ENCODE measurements around the gene ZNRF1. TPM values are rescaled to one million over a fixed set of nuclear protein-coding genes. Genes with fewer than 3 reads are reported as not detected.

The ZNRF1 gene
- total RNA-seq, 1 donor from 2014 or later, result 115 TPM

DNA sequence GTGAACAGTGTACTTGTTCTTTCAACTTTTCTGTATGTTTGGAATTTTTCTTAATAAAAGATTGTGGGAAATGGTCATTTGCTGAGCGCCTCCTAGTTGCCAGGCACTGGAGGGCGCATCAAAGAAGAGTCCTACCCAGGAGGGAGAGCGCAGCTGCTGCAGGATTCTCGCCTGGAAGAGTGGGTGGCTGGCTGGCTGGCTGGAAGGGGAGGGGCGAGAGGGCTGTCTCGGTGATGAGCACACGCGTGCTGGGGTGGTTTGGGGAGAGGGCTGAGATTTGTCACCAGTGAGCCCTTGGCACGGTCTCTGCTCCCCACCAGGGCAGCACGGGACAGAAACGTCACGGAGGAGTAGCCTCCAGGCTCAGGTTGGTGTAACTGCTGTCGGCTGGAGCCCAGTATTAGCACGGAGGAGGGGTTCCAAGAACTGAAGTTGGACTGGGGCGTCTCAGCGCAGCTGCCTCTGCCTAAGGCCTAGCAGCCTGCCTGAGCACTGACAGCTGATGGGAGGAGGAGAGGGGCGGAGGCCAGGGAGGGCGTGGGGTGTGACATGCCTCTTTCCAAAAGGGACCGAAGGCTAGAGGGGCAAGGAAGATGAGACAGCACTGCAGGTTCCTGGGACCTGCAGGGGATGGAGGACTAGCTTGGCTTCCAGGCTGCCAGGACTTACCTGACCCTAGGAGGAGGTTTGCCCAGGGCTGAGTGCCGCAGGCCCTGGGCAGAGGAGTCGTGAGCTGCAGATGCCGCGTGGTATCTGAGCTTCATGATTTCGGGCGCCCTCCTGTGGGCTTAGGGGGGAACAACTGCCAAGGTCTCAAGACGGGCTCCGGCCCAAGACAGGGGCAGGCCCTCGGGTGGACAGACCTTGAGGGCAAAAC lies 112.1 kb downstream of the ZNRF1 start:
- H3K27ac Mint-ChIP-seq (ENCODE audit: unreplicated experiment), result peak overlapping the region; percentile 93
- peak; percentile 88 for DNase-seq (ENCODE audit: low spot score)
- TF ChIP-seq, protein P1, sequence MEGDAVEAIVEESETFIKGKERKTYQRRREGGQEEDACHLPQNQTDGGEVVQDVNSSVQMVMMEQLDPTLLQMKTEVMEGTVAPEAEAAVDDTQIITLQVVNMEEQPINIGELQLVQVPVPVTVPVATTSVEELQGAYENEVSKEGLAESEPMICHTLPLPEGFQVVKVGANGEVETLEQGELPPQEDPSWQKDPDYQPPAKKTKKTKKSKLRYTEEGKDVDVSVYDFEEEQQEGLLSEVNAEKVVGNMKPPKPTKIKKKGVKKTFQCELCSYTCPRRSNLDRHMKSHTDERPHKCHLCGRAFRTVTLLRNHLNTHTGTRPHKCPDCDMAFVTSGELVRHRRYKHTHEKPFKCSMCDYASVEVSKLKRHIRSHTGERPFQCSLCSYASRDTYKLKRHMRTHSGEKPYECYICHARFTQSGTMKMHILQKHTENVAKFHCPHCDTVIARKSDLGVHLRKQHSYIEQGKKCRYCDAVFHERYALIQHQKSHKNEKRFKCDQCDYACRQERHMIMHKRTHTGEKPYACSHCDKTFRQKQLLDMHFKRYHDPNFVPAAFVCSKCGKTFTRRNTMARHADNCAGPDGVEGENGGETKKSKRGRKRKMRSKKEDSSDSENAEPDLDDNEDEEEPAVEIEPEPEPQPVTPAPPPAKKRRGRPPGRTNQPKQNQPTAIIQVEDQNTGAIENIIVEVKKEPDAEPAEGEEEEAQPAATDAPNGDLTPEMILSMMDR (IDR thresholded peaks at IDR 0.05; ENCODE audit: unreplicated experiment), result peak; percentile 87
- H3K4me1 Mint-ChIP-seq (ENCODE audit: unreplicated experiment), result peaks cover 58% of the 10 kb centered on the region
- H3K36me3 Mint-ChIP-seq (ENCODE audit: low read depth, unreplicated experiment), result peaks cover 23% of the 10 kb centered on the region
- peak overlapping the region; percentile 78 for H3K4me3 Mint-ChIP-seq (ENCODE audit: unreplicated experiment)
- H3K9me3 Mint-ChIP-seq (ENCODE audit: unreplicated experiment), result no peaks in the 10 kb centered on the region
- peaks cover 35% of the 10 kb centered on the region for H3K27me3 Mint-ChIP-seq (ENCODE audit: unreplicated experiment)

DNA sequence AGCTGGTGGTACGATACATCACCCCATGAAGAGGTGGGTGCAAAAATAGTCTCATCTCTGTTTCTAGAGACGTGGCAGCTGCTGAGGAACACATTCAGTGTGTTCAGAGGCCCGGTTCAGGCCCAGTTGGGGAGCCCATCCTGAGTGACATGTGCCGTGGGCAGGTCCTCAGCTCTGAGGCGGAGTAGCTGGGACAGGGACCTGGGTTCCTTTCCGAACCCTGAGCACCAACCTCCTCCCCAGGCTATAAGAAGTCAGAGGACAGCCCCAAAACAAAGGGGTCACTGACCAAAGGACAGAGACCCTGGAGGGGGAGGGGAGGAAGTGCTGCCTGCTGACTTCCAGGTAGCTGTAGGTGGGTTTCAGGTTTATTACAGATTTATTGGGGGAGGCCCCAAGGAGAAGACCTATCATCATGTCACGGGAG lies 112.7 kb downstream of the ZNRF1 start:
- no peaks in the 10 kb centered on the region for H3K9me3 Mint-ChIP-seq (ENCODE audit: unreplicated experiment)
- peaks cover 36% of the 10 kb centered on the region for H3K27me3 Mint-ChIP-seq (ENCODE audit: unreplicated experiment)
- H3K36me3 Mint-ChIP-seq (ENCODE audit: low read depth, unreplicated experiment), result peaks cover 23% of the 10 kb centered on the region
- H3K4me1 Mint-ChIP-seq (ENCODE audit: unreplicated experiment), result peaks cover 51% of the 10 kb centered on the region
- TF ChIP-seq, protein P1 (IDR thresholded peaks at IDR 0.05; ENCODE audit: unreplicated experiment), result peak; percentile 56
- no peak for DNase-seq (ENCODE audit: low spot score)
- H3K4me3 Mint-ChIP-seq (ENCODE audit: unreplicated experiment), result peak overlapping the region; percentile 56
- H3K27ac Mint-ChIP-seq (ENCODE audit: unreplicated experiment), result peak overlapping the region; percentile 93

DNA sequence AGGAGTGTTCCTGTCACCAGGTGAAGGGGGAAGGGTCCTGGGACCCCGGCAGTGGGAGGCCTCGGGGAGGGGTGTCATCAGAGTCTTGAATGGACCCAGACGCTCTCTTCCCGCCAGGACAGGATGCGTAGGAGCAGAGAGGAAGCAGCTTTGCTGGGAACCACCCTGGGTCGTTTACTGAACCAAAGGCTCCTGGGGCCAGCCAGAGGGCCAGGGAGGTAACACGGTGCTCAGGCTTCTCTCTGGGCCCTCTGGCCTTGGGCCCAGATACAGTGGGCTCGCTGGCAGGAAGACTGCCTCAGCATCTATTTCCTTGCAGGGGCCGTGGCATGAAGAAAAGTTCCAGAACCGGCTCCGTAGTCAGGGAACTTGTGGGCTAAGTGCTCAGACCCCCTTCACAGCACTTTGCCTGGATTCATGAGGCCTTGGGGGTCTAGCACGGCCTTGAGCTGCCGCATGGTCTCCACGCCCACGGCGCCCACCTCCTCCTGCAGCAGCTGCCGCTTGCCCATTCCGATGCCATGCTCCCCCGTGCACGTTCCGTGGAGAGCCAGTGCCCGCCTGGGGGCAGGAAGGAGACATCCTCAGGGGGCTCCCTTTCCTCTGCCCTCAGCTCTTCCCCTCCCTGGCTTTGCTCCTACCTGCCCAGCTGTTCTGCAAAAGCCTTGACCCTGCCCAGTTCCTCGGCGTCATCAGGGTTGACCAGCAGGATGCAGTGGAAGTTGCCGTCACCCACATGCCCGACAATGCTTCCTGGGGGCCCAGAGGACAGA lies 113.3 kb downstream of the ZNRF1 start:
- Mint-ChIP-seq H3K27me3 (ENCODE audit: unreplicated experiment) (peaks cover 34% of the 10 kb centered on the region), H3K4me1 (ENCODE audit: unreplicated experiment) (peaks cover 45% of the 10 kb centered on the region), H3K4me3 (ENCODE audit: unreplicated experiment) (peak overlapping the region; percentile 56), H3K27ac (ENCODE audit: unreplicated experiment) (peak overlapping the region; percentile 94), H3K36me3 (ENCODE audit: low read depth, unreplicated experiment) (peaks cover 18% of the 10 kb centered on the region), H3K9me3 (ENCODE audit: unreplicated experiment) (no peaks in the 10 kb centered on the region)
- peak; percentile 60 for DNase-seq (ENCODE audit: low spot score)
- TF ChIP-seq, protein P1 (IDR thresholded peaks at IDR 0.05; ENCODE audit: unreplicated experiment), result no peak

DNA sequence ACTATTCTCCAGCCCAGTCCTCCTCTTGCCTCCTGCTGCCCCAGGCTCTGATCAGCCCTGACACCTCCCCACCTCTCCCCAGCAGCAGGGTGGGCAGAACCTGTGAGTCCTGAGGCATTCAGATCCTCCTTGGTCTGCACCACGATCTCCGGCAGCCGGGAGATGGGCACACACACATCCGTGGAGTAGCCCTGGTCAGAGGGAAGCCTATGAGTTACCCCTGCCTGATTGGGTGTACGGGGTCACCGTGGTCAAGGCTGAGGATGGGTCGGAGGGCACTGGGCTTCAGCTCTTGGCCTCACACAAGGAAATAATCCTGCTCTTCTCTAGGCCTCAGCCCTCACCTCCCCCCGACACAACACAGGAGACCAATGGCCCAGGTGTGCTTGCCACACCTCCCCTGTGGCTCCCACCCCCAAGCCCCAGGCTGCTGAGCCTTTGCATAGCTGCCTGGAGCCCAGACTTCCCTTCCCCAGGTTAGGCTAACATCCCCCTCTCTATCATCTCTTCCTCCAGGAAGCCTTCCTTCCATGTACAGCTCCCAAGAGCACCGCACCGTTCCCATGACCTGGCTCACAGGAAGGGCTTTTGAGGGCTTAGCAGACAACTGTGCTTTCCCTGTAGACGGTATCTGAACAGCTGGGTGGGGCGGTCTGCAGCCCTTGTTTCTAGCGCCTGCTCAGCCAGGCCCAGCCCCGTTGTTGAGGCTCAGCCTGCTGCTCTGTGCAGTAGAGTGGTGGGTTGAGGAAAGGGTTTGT lies 114.1 kb downstream of the ZNRF1 start:
- H3K36me3 Mint-ChIP-seq (ENCODE audit: low read depth, unreplicated experiment), result peaks cover 15% of the 10 kb centered on the region

More for the DNA sequence above, 114.1 kb downstream of the ZNRF1 start:
- H3K27me3 Mint-ChIP-seq (ENCODE audit: unreplicated experiment), result peaks cover 34% of the 10 kb centered on the region
- TF ChIP-seq, protein P1 (IDR thresholded peaks at IDR 0.05; ENCODE audit: unreplicated experiment), result no peak
- H3K27ac Mint-ChIP-seq (ENCODE audit: unreplicated experiment), result peak overlapping the region; percentile 94
- no peak for DNase-seq (ENCODE audit: low spot score)
- H3K9me3 Mint-ChIP-seq (ENCODE audit: unreplicated experiment), result no peaks in the 10 kb centered on the region
- H3K4me1 Mint-ChIP-seq (ENCODE audit: unreplicated experiment), result peaks cover 42% of the 10 kb centered on the region
- peak overlapping the region; percentile 59 for H3K4me3 Mint-ChIP-seq (ENCODE audit: unreplicated experiment)
